Activated CD8-positive, alpha-beta T cell treated with anti-CD3 and anti-CD28 coated beads for 36 hours (primary cell): ENCODE results near the gene PMVK. TPM values are rescaled to one million over a fixed set of nuclear protein-coding genes. Genes with fewer than 3 reads are reported as not detected.

ENCODE experiments used
- ATAC-seq: fragments of 200-7000 bp; cut with Tn5 transposase; one replicate; pipeline ENCODE4 v1.10.0; 2021; ENCODE audit warnings: mild to moderate bottlenecking, moderate library complexity
- CTCF ChIA-PET: fragments of 350-600 bp; sonication (Branson Sonifier 250); formaldehyde crosslinking; loops from one replicate; lab custom pipeline; 2021; ENCODE audit warnings: antibody characterized with exemption; lab: Charles Lee
- POLR2A ChIA-PET: fragments of 350-600 bp; sonication (Branson Sonifier 250); formaldehyde crosslinking; loops from one replicate; lab custom pipeline; 2021; ENCODE audit warnings: antibody characterized with exemption; lab: Charles Lee
- DNase-seq: peaks from one replicate; pipeline ENCODE4 v3.0.0-alpha.2; 2020
- H3K27ac Mint-ChIP-seq: one replicate; pipeline ENCODE4 v1.8.0; 2021; ENCODE audit warnings: mild to moderate bottlenecking, mixed read lengths
- H3K27me3 Mint-ChIP-seq: one replicate; pipeline ENCODE4 v1.8.0; 2021; ENCODE audit warnings: mixed read lengths
- H3K36me3 Mint-ChIP-seq: one replicate; pipeline ENCODE4 v1.8.0; 2021; ENCODE audit warnings: low read depth, mixed read lengths
- H3K4me1 Mint-ChIP-seq: one replicate; pipeline ENCODE4 v1.8.0; 2021; ENCODE audit warnings: low read depth, mixed read lengths
- H3K4me3 Mint-ChIP-seq: one replicate; pipeline ENCODE4 v1.8.0; 2021; ENCODE audit warnings: mild to moderate bottlenecking, moderate library complexity, mixed read lengths
- H3K9me3 Mint-ChIP-seq: one replicate; pipeline ENCODE4 v1.8.0; 2021; ENCODE audit warnings: mixed read lengths
- CTCF ChIP-seq: fragments of 200-600 bp; IDR thresholded peaks from one replicate; pipeline ENCODE4 v1.8.0; 2022; ENCODE audit warnings: antibody characterized with exemption, mild to moderate bottlenecking
- intact Hi-C: fragments of 100-400 bp; cut with micrococcal nuclease; formaldehyde crosslinking; loops from one replicate; pipeline ENCODE4 v1.10.0; 2022
- total RNA-seq, 2 experiments: library from RNA; stranded (reverse); gene quantifications; one replicate each; pipeline ENCODE4 v1.2.3, GENCODE V29; 2021

The PMVK gene
- total RNA-seq, 2 experiments from 2014 or later = 32.3 to 33.2 TPM

- POLR2A ChIA-PET = interaction anchor here (0.6 to 6.9 kb wide), 9 partner anchors 10 to 196 kb away, joined by 3 to 55 read pairs (median 5); partner anchors contain the start of genes FLAD1, PBXIP1 and PYGO2
- ATAC-seq = peak; percentile 29
- H3K4me1 Mint-ChIP-seq = peaks cover 30% of the 10 kb centered on the region
- H3K27me3 Mint-ChIP-seq = no peaks in the 10 kb centered on the region
- CTCF ChIA-PET = interaction anchor here (0.8 to 6.5 kb wide), 12 partner anchors 9 to 221 kb away, joined by 3 to 34 read pairs (median 4); partner anchors contain the start of genes PBXIP1, PMVK and PYGO2
- TF ChIP-seq CTCF = no peak
- H3K36me3 Mint-ChIP-seq = peaks cover 14% of the 10 kb centered on the region
- H3K27ac Mint-ChIP-seq = no peak overlapping the region
- H3K4me3 Mint-ChIP-seq = no peak overlapping the region
- no peaks in the 10 kb centered on the region for H3K9me3 Mint-ChIP-seq
- intact Hi-C loops = loop anchor here (5.0 kb wide), 2 partner anchors 44 to 89 kb away; partner anchors contain the start of gene EFNA4
- DNase-seq = peak; percentile 99
Measured at GRCh38 chr1:154973344-154974101, 37.0 kb upstream of the PMVK start.

GRCh38 chr1:154972517-154973343 lies 36.2 kb upstream of the PMVK start:
- Mint-ChIP-seq H3K4me3 (no peak overlapping the region), H3K4me1 (peaks cover 28% of the 10 kb centered on the region), H3K36me3 (peaks cover 12% of the 10 kb centered on the region), H3K9me3 (no peaks in the 10 kb centered on the region), H3K27me3 (no peaks in the 10 kb centered on the region), H3K27ac (peak overlapping the region; percentile 67)
- ChIA-PET POLR2A (interaction anchor here (0.8 to 6.9 kb wide), 8 partner anchors 11 to 29 kb away, joined by 3 to 55 read pairs (median 10); partner anchors contain the start of genes FLAD1, PBXIP1 and PYGO2), CTCF (interaction anchor here (0.8 to 6.5 kb wide), 11 partner anchors 8 to 221 kb away, joined by 3 to 34 read pairs (median 4); partner anchors contain the start of genes PBXIP1, PMVK and PYGO2)
- intact Hi-C loops = loop anchor here (5.0 kb wide), 2 partner anchors 45 to 90 kb away; partner anchors contain the start of gene EFNA4
- no peak for TF ChIP-seq CTCF
- ATAC-seq (no peak), DNase-seq (peak; percentile 28)

GRCh38 chr1:154972213-154972516 lies 35.6 kb upstream of the PMVK start:
- ChIA-PET POLR2A (interaction anchor here (1.1 to 6.9 kb wide), 5 partner anchors 10 to 28 kb away, joined by 5 to 55 read pairs (median 11); partner anchors contain the start of genes FLAD1, PBXIP1 and PYGO2), CTCF (interaction anchor here (1.1 to 6.5 kb wide), 6 partner anchors 10 to 89 kb away, joined by 3 to 34 read pairs (median 4); partner anchors contain the start of gene PYGO2)
- no peak overlapping the region for H3K4me3 Mint-ChIP-seq
- H3K4me1 Mint-ChIP-seq = peaks cover 27% of the 10 kb centered on the region
- intact Hi-C loops = loop anchor here (5.0 kb wide), 2 partner anchors 45 to 90 kb away; partner anchors contain the start of gene EFNA4
- TF ChIP-seq CTCF = no peak
- ATAC-seq (no peak), DNase-seq (no peak)
- H3K27ac Mint-ChIP-seq = peak overlapping the region; percentile 67
- peaks cover 14% of the 10 kb centered on the region for H3K36me3 Mint-ChIP-seq
- no peaks in the 10 kb centered on the region for H3K9me3 Mint-ChIP-seq
- H3K27me3 Mint-ChIP-seq = no peaks in the 10 kb centered on the region

- TF ChIP-seq CTCF = no peak
- Mint-ChIP-seq H3K27me3 (no peaks in the 10 kb centered on the region), H3K27ac (peak overlapping the region; percentile 86), H3K4me1 (peaks cover 27% of the 10 kb centered on the region), H3K36me3 (peaks cover 14% of the 10 kb centered on the region), H3K4me3 (no peak overlapping the region), H3K9me3 (no peaks in the 10 kb centered on the region)
- ATAC-seq = no peak
- DNase-seq = no peak
- intact Hi-C loops = loop anchor here (5.0 kb wide), 2 partner anchors 46 to 91 kb away; partner anchors contain the start of gene EFNA4
- ChIA-PET CTCF (interaction anchor here (1.0 to 6.5 kb wide), 9 partner anchors 10 to 89 kb away, joined by 3 to 34 read pairs (median 4); partner anchors contain the start of genes ADAM15, PBXIP1, PMVK and PYGO2), POLR2A (interaction anchor here (0.7 to 6.9 kb wide), 6 partner anchors 10 to 28 kb away, joined by 3 to 55 read pairs (median 8); partner anchors contain the start of genes FLAD1, PBXIP1 and PYGO2)
Measured at GRCh38 chr1:154971341-154971998, 35.0 kb upstream of the PMVK start.
